Middle frontal gyrus (tissue), 1 donor: Measurements from ENCODE around the gene KRR1.
A peak's percentile ranks its signal among the peaks of the same experiment; 100 is the strongest.
"Not testable (repeated sequence)": the region's sequence is repeated elsewhere in the genome, so short reads cannot be mapped to it uniquely, and the experiment has no call there.

Experiments used
- DNase-seq: peaks from one replicate; pipeline ENCODE4 v3.0.0-alpha.2; 2015; ENCODE audit warnings: low spot score; ENCODE audit errors: extremely low spot score

Gene KRR1

GRCh38 chr12:75525263-75525662 is 13.9 kb upstream of the KRR1 start:
- no peak for DNase-seq

GRCh38 chr12:75522124-75522523 is 10.7 kb upstream of the KRR1 start:
- not testable (repeated sequence) for DNase-seq

- not testable (repeated sequence) for DNase-seq
Measured at GRCh38 chr12:75521224-75521623, 9.8 kb upstream of the KRR1 start.

- no peak for DNase-seq
Measured at GRCh38 chr12:75509621-75510020, 1.8 kb downstream of the KRR1 start.

GRCh38 chr12:75508159-75508558 is 3.2 kb downstream of the KRR1 start:
- DNase-seq: no peak

- DNase-seq: no peak
Measured at GRCh38 chr12:75507086-75507485, 4.3 kb downstream of the KRR1 start.

GRCh38 chr12:75505706-75506312 is 5.6 kb downstream of the KRR1 start:
- DNase-seq: no peak

GRCh38 chr12:75503866-75504265 is 7.5 kb downstream of the KRR1 start:
- DNase-seq: no peak

GRCh38 chr12:75503459-75503858 is 8.0 kb downstream of the KRR1 start:
- no peak for DNase-seq

- no peak for DNase-seq
Measured at GRCh38 chr12:75491169-75491568, 20.2 kb downstream of the KRR1 start.

GRCh38 chr12:75489613-75490210 is 21.7 kb downstream of the KRR1 start:
- no peak for DNase-seq

- no peak for DNase-seq
Measured at GRCh38 chr12:75489187-75489586, 22.2 kb downstream of the KRR1 start.

GRCh38 chr12:75488553-75488952 is 22.9 kb downstream of the KRR1 start:
- DNase-seq: no peak

- no peak for DNase-seq
Measured at GRCh38 chr12:75487308-75487707, 24.1 kb downstream of the KRR1 start.

- DNase-seq: not testable (repeated sequence)
Measured at GRCh38 chr12:75484450-75484849, 27.0 kb downstream of the KRR1 start.

GRCh38 chr12:75483431-75483830 is 28.0 kb downstream of the KRR1 start:
- no peak for DNase-seq

GRCh38 chr12:75482646-75483045 is 28.8 kb downstream of the KRR1 start:
- DNase-seq: no peak

GRCh38 chr12:75481774-75482173 is 29.6 kb downstream of the KRR1 start:
- no peak for DNase-seq

- no peak for DNase-seq
Measured at GRCh38 chr12:75481013-75481705, 30.2 kb downstream of the KRR1 start.

- DNase-seq: peak; percentile 50
Measured at GRCh38 chr12:75480469-75480949, 30.9 kb downstream of the KRR1 start, which contains the start of gene GLIPR1. Gene GLIPR1, plus strand, starts transcription at chr12:75480755. Its CDS starts 126 bp downstream, at chr12:75480881.

GRCh38 chr12:75479963-75480461 is 31.4 kb downstream of the KRR1 start:
- no peak for DNase-seq

- DNase-seq: no peak
Measured at GRCh38 chr12:75478116-75478794, 33.2 kb downstream of the KRR1 start.
